ENCODE data around the gene CAMLG. TPM values are rescaled to one million over a fixed set of nuclear protein-coding genes. Genes with fewer than 3 reads are reported as not detected.

Gene CAMLG
- total and polyA plus RNA-seq, 2 of the 13 experiments (the other 11 are each of a cell fraction or from before 2014, with no cell fraction given), result 14.2 to 19.8 TPM

GRCh38 chr5:134738133-134738962 lies at the start of gene CAMLG (continued):
- TF ChIP-seq SMARCC2 (IDR thresholded peaks at IDR 0.05), result no peak
- peak; percentile 77; the same call in 1 of the 2 replicates for TF ChIP-seq ZNF362 (CRISPR knock-in tag; IDR thresholded peaks at IDR 0.05; ENCODE audit: borderline replicate concordance)
- TF ChIP-seq ZNF160 (CRISPR knock-in tag; IDR thresholded peaks at IDR 0.05), result peak; percentile 34; the same call in 1 of the 2 replicates
- no peak for TF ChIP-seq HDAC6 (IDR thresholded peaks at IDR 0.05; ENCODE audit: low read depth, low read length)
- TF ChIP-seq FOXO1 (CRISPR knock-in tag; IDR thresholded peaks at IDR 0.05), result peak; percentile 65
- peak; percentile 98 for TF ChIP-seq MAX (IDR thresholded peaks at IDR 0.05)
- TF ChIP-seq GLMP (CRISPR knock-in tag; IDR thresholded peaks at IDR 0.05; ENCODE audit: borderline replicate concordance), result no peak
- TF ChIP-seq TFAP4 (IDR thresholded peaks at IDR 0.05; ENCODE audit: borderline replicate concordance, low read depth), result peak; percentile 49; the same call in 1 of the 2 replicates
- no peak for TF ChIP-seq DBP (CRISPR knock-in tag; IDR thresholded peaks at IDR 0.05; ENCODE audit: not compliant biosample characterization)
- TF ChIP-seq E2F1 (CRISPR knock-in tag; IDR thresholded peaks at IDR 0.05), result peak; percentile 62
- TF ChIP-seq ZNF326 (CRISPR knock-in tag; IDR thresholded peaks at IDR 0.05; ENCODE audit: borderline replicate concordance), result no peak
- TF ChIP-seq ZC3H13 (CRISPR knock-in tag; IDR thresholded peaks at IDR 0.05), result no peak
- no peak for TF ChIP-seq ZNF337 (CRISPR knock-in tag; IDR thresholded peaks at IDR 0.05; ENCODE audit: borderline replicate concordance, low read depth)
- no peak for TF ChIP-seq ZUFSP (CRISPR knock-in tag; IDR thresholded peaks at IDR 0.05; ENCODE audit: borderline replicate concordance)
- TF ChIP-seq RARA (CRISPR knock-in tag; IDR thresholded peaks at IDR 0.05), result peak; percentile 42; the same call in 1 of the 2 replicates
- peak; percentile 90 for TF ChIP-seq ZSCAN31 (CRISPR knock-in tag; IDR thresholded peaks at IDR 0.05; ENCODE audit: low read depth)
- peak; percentile 97 for TF ChIP-seq TARDBP (CRISPR knock-in tag; IDR thresholded peaks at IDR 0.05)
- peak; percentile 84 for TF ChIP-seq RXRA (CRISPR knock-in tag; IDR thresholded peaks at IDR 0.05)
- peak; percentile 86 for TF ChIP-seq MED1 (CRISPR knock-in tag; IDR thresholded peaks at IDR 0.05)
- TF ChIP-seq ADNP (CRISPR knock-in tag; IDR thresholded peaks at IDR 0.05), result no peak
- TF ChIP-seq ARID2 (CRISPR knock-in tag; IDR thresholded peaks at IDR 0.05; ENCODE audit: borderline replicate concordance), result 0 out of 2 replicates have a peak, but pooled peaks have one; percentile 57
